Fibroblast of skin of right quadriceps (primary cell): ENCODE measurements around the gene PCYOX1L.

Experiments used
- DNase-seq: peaks from one replicate; pipeline ENCODE4 v3.0.0-alpha.2; 2013

Gene PCYOX1L

DNA sequence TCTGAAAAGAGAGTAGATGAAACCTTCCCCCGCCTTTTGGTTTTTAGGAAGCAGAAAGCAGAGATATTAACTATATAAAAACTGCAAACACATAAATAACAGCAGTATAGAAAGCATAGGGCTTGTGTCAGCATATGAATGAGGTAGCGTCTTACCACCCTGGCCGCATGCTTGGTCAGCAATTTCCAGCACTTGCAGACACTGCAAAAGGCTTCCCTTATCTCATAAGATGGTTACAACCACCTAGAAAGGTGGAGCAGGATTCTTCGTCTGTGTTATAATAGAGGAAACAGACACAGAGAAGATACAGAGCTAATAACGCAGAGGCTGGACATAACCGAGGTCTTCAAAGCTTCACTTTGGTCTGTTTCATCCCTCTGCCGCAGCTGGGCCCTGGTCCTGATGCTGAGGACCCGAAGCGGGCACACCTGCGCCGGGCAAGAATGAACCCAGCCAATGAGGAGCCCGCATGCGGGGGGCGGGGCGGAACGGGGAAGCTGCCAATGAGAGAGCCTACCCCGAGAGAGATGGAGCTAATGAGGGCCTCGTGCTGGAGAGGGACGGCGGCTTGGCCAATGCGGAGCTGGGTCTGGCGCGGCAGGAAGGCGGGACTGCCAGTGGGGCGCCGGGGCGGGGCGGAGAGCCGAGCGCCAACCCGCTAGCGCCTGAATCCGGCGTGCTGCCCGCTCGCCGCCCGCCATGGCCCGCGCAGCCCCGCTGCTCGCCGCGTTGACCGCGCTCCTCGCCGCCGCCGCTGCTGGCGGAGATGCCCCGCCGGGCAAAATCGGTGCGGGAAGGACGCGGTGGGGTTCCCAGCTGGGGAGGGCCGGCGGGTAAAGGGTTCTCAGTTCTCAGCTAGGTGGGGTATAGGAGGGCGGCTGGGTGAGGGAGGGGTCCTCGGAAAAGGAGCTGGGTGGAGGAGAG, at the start of gene PCYOX1L:
TSS of gene PCYOX1L (plus strand) at position 677 of the 924 bp plus-strand sequence. CDS start at position 700, 23 bp downstream.
- DNase-seq = peak; percentile 93

DNA sequence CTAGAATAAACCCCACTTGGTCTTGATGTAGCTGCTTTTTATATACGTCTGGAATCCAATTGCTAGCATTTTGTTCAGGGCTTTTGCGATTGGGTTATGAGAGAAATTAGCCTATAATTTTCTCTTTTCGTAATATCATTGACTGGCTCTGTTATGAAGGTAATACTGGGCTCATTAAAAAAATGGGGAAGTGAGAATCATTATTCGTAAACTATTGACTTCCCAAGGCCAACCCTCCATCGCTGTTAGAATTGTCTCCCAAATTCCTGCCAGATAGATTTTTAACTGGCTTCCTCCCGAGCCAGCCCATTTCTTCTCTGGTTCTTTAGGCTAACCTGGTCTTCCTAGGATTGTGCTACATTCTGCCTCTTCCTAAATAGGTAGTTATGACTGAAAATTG, 48.5 kb upstream of the PCYOX1L start:
- no peak for DNase-seq

GRCh38 chr5:149310488-149310887, 47.4 kb upstream of the PCYOX1L start:
- DNase-seq = no peak

DNA sequence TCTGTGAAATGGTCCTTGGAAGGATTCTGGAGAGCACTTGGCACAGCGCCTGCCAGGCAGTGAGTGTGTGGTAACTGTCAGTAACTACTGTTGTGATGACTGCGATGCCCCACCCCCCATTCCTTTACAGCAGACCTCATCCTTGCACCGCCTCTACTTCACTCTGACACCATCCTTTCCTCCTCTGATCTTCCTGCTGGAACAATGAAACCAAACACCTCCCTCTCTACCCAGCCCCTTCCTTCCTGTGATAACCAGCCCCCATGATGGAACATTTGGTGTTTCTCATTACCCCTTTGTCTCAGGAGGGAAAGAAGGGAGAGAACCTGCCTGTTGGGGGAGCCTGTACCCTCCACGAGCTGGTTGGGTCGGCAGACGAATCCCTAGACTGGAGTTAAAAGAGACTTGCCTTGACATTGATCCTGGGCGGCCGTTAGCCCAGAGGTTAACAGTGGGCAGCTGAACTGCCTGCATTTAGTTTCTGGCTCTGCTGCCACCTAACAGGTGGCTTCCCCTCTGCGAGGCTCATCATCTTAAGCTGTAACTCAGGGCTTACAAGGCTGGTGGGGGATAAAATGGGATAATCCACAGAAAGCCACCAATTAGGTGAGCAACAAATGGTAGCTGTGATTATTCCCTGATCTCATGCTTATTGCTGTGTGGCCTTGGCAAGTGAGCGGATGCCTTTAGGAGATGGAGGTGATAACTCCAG, 46.7 kb upstream of the PCYOX1L start:
- DNase-seq = peak; percentile 81

GRCh38 chr5:149313151-149313841, 44.5 kb upstream of the PCYOX1L start:
- no peak for DNase-seq

DNA sequence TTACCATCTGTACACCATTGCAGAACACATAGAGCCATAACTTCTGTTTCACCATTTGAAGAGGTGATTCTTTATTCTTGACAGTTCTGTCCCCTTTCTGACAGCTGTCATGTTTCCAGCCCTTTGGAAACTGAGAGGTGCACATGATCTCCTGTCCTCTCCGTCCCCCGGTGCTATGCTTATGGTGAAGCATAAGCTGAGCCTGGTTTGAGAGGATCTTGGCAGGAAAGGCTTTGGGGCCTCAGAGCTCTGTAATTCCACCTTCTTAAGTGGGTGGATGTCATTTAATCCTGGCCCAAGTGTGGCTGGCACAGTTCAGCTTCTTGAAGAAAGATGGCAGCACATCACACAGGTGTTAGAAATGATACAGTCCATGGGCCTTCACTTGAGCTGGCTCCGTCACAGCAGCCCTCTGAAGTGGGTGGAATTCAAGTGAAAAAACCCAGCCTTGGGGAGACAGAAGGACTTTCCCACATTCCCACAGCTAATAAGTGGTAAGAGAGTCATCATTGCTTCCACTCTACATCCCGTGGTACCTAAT, 43.2 kb upstream of the PCYOX1L start:
- DNase-seq = no peak

DNA sequence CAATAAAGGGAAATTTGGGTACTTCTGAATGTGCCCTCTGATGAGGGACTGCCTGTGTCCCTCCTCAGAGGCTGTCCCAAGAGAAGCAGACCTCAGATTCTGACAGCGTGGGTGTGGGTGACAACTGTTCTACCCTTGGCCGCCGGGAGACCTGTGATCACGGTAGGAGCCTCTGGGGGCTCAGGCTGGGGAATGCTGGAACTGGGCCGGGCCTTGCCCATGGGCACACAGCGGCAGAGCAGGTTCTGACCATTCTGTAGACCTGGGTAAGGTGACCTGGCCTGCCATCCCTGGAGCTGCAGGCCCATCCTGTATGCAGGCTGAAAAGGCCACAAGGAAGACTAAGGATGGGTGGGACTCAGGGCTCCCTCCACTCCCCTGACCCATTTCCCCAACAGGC, 42.1 kb upstream of the PCYOX1L start:
- no peak for DNase-seq

DNA sequence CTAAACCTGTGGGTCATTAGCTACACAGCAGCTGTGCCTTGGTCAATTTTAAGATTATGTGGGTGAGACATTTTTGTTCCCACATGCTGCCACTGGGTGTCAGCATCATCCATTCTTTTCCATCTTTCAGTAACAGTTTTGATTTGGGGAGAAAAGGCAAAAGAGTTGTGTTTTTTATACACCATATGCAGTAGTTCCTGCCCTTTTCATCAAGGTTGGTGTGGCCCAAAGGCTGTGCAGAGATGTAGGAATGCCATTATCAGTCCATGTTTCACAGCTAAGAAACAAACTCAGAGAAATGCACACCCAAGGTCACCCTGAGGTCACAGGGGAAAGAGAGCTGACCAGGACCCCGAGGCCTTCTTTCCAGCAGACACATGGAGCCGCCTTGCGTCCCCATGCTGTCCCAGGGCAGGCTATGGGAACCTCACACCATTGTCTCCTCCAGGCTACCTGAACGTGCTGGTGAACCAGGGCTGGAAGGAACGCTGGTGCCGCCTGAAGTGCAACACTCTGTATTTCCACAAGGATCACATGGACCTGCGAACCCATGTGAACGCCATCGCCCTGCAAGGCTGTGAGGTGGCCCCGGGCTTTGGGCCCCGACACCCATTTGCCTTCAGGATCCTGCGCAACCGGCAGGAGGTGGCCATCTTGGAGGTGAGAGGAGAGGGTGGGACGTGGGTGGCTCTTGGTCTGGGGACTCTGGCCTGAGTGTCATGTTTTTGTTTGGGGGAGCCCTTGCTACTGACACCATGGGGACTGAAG, 40.4 kb upstream of the PCYOX1L start:
- peak; percentile 56 for DNase-seq

DNA sequence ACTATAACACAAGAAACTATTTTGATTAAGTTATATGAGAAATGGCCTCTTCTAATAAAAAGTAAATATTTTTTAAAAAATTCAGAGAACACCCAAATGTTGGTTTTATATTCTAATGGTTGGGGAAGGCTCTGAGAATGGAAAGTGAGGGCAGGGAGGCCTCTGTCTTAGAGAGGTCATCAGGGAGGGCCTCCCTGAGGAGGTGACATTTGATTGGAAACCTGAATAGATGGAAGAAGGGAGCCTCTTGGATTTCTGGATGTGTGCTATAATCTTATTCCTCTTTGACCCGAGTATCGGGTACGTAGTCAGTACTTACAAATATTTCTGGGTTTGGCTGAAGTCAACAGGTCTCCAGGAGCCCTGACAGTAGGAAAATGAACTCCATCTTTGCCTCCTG, 38.7 kb upstream of the PCYOX1L start:
- DNase-seq = no peak

- peak; percentile 95 for DNase-seq
Measured at GRCh38 chr5:149320791-149321330, 37.0 kb upstream of the PCYOX1L start.

GRCh38 chr5:149322518-149322917, 35.3 kb upstream of the PCYOX1L start:
- no peak for DNase-seq

DNA sequence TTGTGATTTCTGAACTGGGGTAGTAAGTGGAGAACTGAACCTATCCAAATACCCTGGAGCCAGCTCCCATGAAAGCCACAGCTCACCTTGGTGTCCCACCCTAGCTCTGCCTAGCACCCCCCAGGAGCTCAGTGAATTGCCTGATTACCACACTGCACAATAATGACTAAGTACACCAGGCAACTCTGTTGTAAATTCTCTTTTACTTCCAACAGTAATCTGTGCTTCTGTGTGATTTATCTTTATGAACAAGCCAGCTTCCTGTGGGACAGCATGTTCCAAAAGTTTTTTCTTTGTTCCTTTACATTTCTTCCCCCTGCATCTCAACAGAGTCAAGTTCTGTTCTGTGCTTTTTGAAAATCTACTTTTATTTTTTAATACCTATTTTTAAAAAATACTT, 34.6 kb upstream of the PCYOX1L start:
- DNase-seq = peak; percentile 13

- peak; percentile 20 for DNase-seq
Measured at GRCh38 chr5:149323621-149324205, 34.1 kb upstream of the PCYOX1L start.

- DNase-seq = no peak
Measured at GRCh38 chr5:149324641-149325040, 33.2 kb upstream of the PCYOX1L start.

DNA sequence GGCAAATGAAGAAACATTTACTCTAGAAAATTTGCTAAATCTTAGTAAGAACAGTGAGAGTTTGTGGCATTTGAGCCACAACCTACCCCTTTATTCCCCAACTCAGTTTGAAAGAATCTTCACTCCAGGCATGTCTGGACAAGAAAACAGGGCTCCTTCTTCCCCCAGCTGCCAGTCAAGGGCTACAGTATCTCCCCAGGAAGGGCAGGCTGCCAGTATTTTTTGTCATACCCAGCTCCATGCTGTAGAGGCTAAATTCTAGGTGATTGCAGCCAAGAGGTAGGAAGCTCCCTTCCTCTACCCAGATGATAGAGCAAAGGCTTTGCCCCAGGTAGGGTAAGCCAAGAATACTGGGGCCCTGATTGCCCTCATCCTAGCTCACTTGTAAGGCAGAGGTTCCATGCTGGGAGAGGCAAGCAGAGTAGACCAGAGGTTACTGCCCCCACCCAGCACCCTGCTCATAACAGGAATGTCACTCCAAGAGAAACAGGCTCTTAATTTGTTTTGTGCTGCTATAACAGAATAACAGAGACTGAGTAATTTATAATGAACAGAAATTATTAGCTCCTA, 32.6 kb upstream of the PCYOX1L start:
- DNase-seq = no peak

- no peak for DNase-seq
Measured at GRCh38 chr5:149325894-149326293, 32.0 kb upstream of the PCYOX1L start.

- DNase-seq = no peak
Measured at GRCh38 chr5:149326611-149327010, 31.2 kb upstream of the PCYOX1L start.

GRCh38 chr5:149328177-149328576, 29.7 kb upstream of the PCYOX1L start:
- DNase-seq = no peak

GRCh38 chr5:149333711-149334443, 24.0 kb upstream of the PCYOX1L start:
- no peak for DNase-seq

GRCh38 chr5:149337736-149338135, 20.1 kb upstream of the PCYOX1L start:
- DNase-seq = no peak

- DNase-seq = no peak
Measured at GRCh38 chr5:149338364-149338763, 19.5 kb upstream of the PCYOX1L start.
